Activated CD8-positive, alpha-beta memory T cell treated with anti-CD3 and anti-CD28 coated beads, Interleukin-2, amount 50 U/mL, for 1 hour (primary cell): ENCODE measurements around the gene OR10H5.
"Not testable (repeated sequence)": the region's sequence is repeated elsewhere in the genome, so short reads cannot be mapped to it uniquely, and the experiment has no call there.

Experiments
- DNase-seq: peaks from one replicate; pipeline ENCODE4 v3.0.0-alpha.2; 2020; ENCODE audit errors: extremely low read depth

OR10H5 gene

DNA sequence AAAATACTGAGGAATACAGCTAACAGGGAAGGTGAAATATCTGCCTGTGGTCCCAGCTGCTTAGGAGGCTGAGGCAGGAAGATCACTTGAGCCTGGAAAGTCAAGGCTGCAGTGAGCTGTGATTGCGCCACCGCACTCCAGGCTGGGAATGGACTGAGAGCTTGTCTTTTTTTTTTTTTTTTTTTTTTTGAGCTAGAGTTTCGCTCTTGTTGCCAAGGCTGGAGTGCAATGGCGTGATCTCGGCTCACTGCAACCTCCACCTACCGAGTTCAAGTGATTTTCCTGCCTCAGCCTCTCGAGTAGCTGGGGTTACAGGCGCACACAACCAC is 56.4 kb downstream of the OR10H5 start:
- DNase-seq = not testable (repeated sequence)

GRCh38 chr19:15846923-15847322 is 59.5 kb downstream of the OR10H5 start:
- no peak for DNase-seq

GRCh38 chr19:15850385-15850784 is 62.9 kb downstream of the OR10H5 start:
- no peak for DNase-seq
